DMS79 (cell line): ENCODE measurements around the gene GRHL1.
A peak's percentile ranks its signal among the peaks of the same experiment; 100 is the strongest.
"Not testable (repeated sequence)": the region's sequence is repeated elsewhere in the genome, so short reads cannot be mapped to it uniquely, and the experiment has no call there.

Experiments
- DNase-seq: peaks from one replicate; lab custom pipeline; 2025; lab: John Stamatoyannopoulos, UW

GRHL1 gene

GRCh38 chr2:9951522-9952285, at the start of gene GRHL1:
Gene GRHL1 (plus strand): TSS chr2:9951693. CDS start chr2:9951834, 141 bp downstream.
- peak; percentile 68 for DNase-seq

GRCh38 chr2:9905413-9905812, 46.1 kb upstream of the GRHL1 start:
- no peak for DNase-seq

GRCh38 chr2:9907402-9907801, 44.1 kb upstream of the GRHL1 start:
- no peak for DNase-seq

- no peak for DNase-seq
These were observed 42.9 kb upstream of the GRHL1 start for GRCh38 chr2:9908639-9909038.

GRCh38 chr2:9909106-9909505, 42.4 kb upstream of the GRHL1 start:
- DNase-seq: no peak

- no peak for DNase-seq
These were observed 40.8 kb upstream of the GRHL1 start for GRCh38 chr2:9910699-9911098.

- DNase-seq: no peak
These were observed 39.0 kb upstream of the GRHL1 start for GRCh38 chr2:9912468-9912867.

- DNase-seq: no peak
These were observed 37.0 kb upstream of the GRHL1 start for GRCh38 chr2:9914384-9915065.

- no peak for DNase-seq
These were observed 33.2 kb upstream of the GRHL1 start for GRCh38 chr2:9918275-9918674.

GRCh38 chr2:9919512-9919911, 32.0 kb upstream of the GRHL1 start:
- no peak for DNase-seq

GRCh38 chr2:9927020-9927419, 24.5 kb upstream of the GRHL1 start:
- DNase-seq: not testable (repeated sequence)

GRCh38 chr2:9937258-9937657, 14.2 kb upstream of the GRHL1 start:
- DNase-seq: no peak

GRCh38 chr2:9937968-9938367, 13.5 kb upstream of the GRHL1 start:
- DNase-seq: no peak

GRCh38 chr2:9939587-9940485, 11.7 kb upstream of the GRHL1 start:
- DNase-seq: peak; percentile 94

GRCh38 chr2:9941196-9941995, 10.1 kb upstream of the GRHL1 start:
- DNase-seq: no peak

GRCh38 chr2:9941996-9942390, 9.5 kb upstream of the GRHL1 start:
- DNase-seq: no peak

- no peak for DNase-seq
These were observed 7.1 kb upstream of the GRHL1 start for GRCh38 chr2:9944330-9944758.

GRCh38 chr2:9945596-9945995, 5.9 kb upstream of the GRHL1 start:
- no peak for DNase-seq

GRCh38 chr2:9946076-9946475, 5.4 kb upstream of the GRHL1 start:
- DNase-seq: no peak

- no peak for DNase-seq
These were observed 4.7 kb upstream of the GRHL1 start for GRCh38 chr2:9946818-9947217.

- no peak for DNase-seq
These were observed 2.8 kb upstream of the GRHL1 start for GRCh38 chr2:9948721-9949120.
